Lung (tissue), 16 donors: ENCODE data around the gene FMO3. TPM values are rescaled to one million over a fixed set of nuclear protein-coding genes. Genes with fewer than 3 reads are reported as not detected.

Experiments
- ATAC-seq: fragments of 200-7000 bp; cut with Tn5 transposase; one replicate; pipeline ENCODE4 v1.9.1; 2020; ENCODE audit warnings: moderate number of reproducible peaks; ENCODE audit not compliant: insufficient read depth, low FRiP score
- DNase-seq, 3 donors: peaks; one replicate each; pipeline ENCODE4 v3.0.0-alpha.2; 2013 to 2017
- H3K27ac ChIP-seq, 2 donors: one replicate each; pipeline ENCODE4 v1.5.1; 2013; ENCODE audit warnings: mild to moderate bottlenecking in 2 of 2, moderate library complexity in 2 of 2, control low read depth in 1 of 2, inconsistent platforms in 1 of 2, low read depth in 1 of 2, low read length in 1 of 2
- H3K27me3 ChIP-seq, 3 donors: one replicate each; pipeline ENCODE4 v1.5.1; 2013; ENCODE audit warnings: low read length in 2 of 3; ENCODE audit not compliant: control insufficient read depth in 3 of 3, insufficient read depth in 3 of 3
- H3K36me3 ChIP-seq, 4 donors: one replicate each; pipeline ENCODE4 v1.5.1; 2013; ENCODE audit warnings: low read length in 4 of 4, mild to moderate bottlenecking in 1 of 4, moderate library complexity in 1 of 4; ENCODE audit not compliant: control insufficient read depth in 4 of 4, insufficient read depth in 4 of 4
- H3K4me1 ChIP-seq, 5 donors: one replicate each; pipeline ENCODE4 v1.5.1; 2013; ENCODE audit warnings: low read length in 5 of 5, mild to moderate bottlenecking in 2 of 5, moderate library complexity in 1 of 5; ENCODE audit not compliant: control insufficient read depth in 5 of 5, insufficient read depth in 5 of 5
- H3K4me3 ChIP-seq: one replicate; pipeline ENCODE4 v1.5.1; 2013; ENCODE audit warnings: mild to moderate bottlenecking, control low read depth, moderate library complexity
- H3K9ac ChIP-seq, 2 donors: one replicate each; pipeline ENCODE4 v1.5.1; 2013; ENCODE audit warnings: low read length in 2 of 2, control low read depth in 1 of 2; ENCODE audit not compliant: insufficient read depth in 1 of 2
- H3K9me3 ChIP-seq, 4 donors: one replicate each; pipeline ENCODE4 v1.5.1; 2013; ENCODE audit warnings: low read length in 3 of 4, mild to moderate bottlenecking in 1 of 4, moderate library complexity in 1 of 4; ENCODE audit not compliant: control insufficient read depth in 4 of 4, insufficient read depth in 3 of 4
- WGBS, 2 donors: extraction: QIAGEN DNeasy Blood & Tissue Kit; methylation state at CpG; one replicate each; pipeline ENCODE4 v1.1.7; 2013; 5-methylcytosine and 5-hydroxymethylcytosine counted together
- long read RNA-seq, 5 donors: transcript quantifications; one replicate each; lab custom pipeline, GENCODE V29; 2026
- polyA plus RNA-seq, 2 donors: library from polyadenylated mRNA; stranded (reverse); fragments of 200-250 nt; gene quantifications; one replicate each; pipeline ENCODE4 v1.2.1, GENCODE V29; 2013
- total RNA-seq, 2 donors: library from RNA; depleted of rRNA in 1 of 2; stranded (reverse); fragments of >200 nt in 1 of 2; gene quantifications; one replicate each; pipeline ENCODE4 v1.2.1, GENCODE V29; 2014 to 2021
- TF ChIP-seq, protein P1 (sequence below): IDR thresholded peaks from 2 replicates; pipeline ENCODE4 v1.5.1; 2012; ENCODE audit warnings: mild to moderate bottlenecking; ENCODE audit errors: control extremely low read depth, extremely low read depth
- donor health status: control.
- donor health status: control.
- donor health status: Bipolar disorder and iron deficiency.
- donor health status: healthy.
- donor health status: DM: yes; HTN: yes; CAD: no.

FMO3 gene
- 1 to 10 TPM; 5.0 to 9.0 TPM for total RNA-seq
- 1 to 10 TPM; 2.0 to 6.7 TPM for polyA plus RNA-seq
- long read RNA-seq, donor 1: 0 reads
- long read RNA-seq, donor 2: 0 reads
- long read RNA-seq, donor 3: 0 reads
- long read RNA-seq, donor 4: 0 reads
- long read RNA-seq, donor 5: 0 reads

DNA sequence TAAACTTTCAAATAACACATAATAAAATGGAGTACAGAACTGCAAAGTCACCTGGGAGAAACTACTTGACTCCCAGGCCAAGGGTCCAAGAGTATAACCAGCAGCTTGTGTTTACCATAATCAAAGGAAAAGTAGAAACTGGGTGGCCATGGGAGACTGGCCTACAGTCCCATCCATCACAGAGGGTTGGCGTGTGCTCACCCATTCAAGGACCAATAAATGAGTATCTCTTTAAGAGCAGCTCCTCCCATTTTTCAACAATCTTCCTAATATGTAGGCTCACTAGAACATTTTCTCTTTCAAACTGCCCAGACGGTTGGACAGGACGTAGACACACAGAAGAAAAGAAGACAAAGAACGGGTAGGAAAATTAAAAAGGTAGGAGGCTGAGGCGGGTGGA is at the start of gene FMO3:
FMO3 (plus strand) TSS at position 302 of the 400 bp plus-strand sequence. CDS start 1,754 bp downstream, outside the sequence.
- Histone ChIP-seq H3K27ac (no peak within 1 kb of the TSS), H3K27me3 (no peaks in the 10 kb centered on the region), H3K4me1 (peaks cover 0 to 6% (median 0%) of the 10 kb centered on the region in 5 donors), H3K9ac (no peak within 1 kb of the TSS), H3K4me3 (no peak within 1 kb of the TSS), H3K36me3 (no peaks in the 10 kb centered on the region), H3K9me3 (no peaks in the 10 kb centered on the region)
- DNase-seq: no peak
- WGBS, 2 donors: 79 to 88% methylated on average over 5 of the region's 5 CpGs
- no peak for ATAC-seq
- TF ChIP-seq, protein P1, sequence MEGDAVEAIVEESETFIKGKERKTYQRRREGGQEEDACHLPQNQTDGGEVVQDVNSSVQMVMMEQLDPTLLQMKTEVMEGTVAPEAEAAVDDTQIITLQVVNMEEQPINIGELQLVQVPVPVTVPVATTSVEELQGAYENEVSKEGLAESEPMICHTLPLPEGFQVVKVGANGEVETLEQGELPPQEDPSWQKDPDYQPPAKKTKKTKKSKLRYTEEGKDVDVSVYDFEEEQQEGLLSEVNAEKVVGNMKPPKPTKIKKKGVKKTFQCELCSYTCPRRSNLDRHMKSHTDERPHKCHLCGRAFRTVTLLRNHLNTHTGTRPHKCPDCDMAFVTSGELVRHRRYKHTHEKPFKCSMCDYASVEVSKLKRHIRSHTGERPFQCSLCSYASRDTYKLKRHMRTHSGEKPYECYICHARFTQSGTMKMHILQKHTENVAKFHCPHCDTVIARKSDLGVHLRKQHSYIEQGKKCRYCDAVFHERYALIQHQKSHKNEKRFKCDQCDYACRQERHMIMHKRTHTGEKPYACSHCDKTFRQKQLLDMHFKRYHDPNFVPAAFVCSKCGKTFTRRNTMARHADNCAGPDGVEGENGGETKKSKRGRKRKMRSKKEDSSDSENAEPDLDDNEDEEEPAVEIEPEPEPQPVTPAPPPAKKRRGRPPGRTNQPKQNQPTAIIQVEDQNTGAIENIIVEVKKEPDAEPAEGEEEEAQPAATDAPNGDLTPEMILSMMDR: no peak

GRCh38 chr1:171048014-171048413 is 42.7 kb upstream of the FMO3 start:
- ATAC-seq: no peak
- TF ChIP-seq, protein P1: no peak
- Histone ChIP-seq H3K27ac (no peak overlapping the region), H3K27me3 (no peaks in the 10 kb centered on the region), H3K9ac (no peak overlapping the region), H3K4me3 (no peak overlapping the region), H3K4me1 (no peaks in the 10 kb centered on the region), H3K36me3 (no peaks in the 10 kb centered on the region), H3K9me3 (peaks cover 0 to 4% (median 2%) of the 10 kb centered on the region in 4 donors)
- 77 to 86% methylated on average over 2 of the region's 2 CpGs for WGBS, 2 donors
- DNase-seq: no peak

DNA sequence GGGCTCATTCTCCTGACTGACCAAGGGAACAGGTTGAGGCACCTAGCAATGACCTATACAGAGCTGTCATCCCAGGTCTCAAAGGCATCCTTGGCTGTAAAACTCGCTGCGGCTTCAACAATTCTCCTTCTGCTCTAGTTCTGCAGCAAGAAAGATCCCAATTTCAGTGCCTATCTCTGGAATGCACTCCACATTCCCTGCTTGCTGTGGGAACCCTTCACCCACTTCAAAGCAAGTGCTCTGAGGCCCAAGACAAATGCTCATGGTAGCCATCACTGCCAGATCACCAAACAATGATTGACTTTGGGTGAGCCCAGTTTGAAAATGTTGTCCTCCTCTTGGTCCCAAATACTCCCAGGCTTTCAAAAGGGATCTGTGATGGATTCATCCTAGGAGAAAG is 37.7 kb upstream of the FMO3 start:
- WGBS, 2 donors: 74 to 86% methylated on average over 2 of the region's 2 CpGs
- Histone ChIP-seq H3K27me3 (no peaks in the 10 kb centered on the region), H3K27ac (no peak overlapping the region), H3K4me1 (no peaks in the 10 kb centered on the region), H3K36me3 (no peaks in the 10 kb centered on the region), H3K9me3 (peaks cover 0 to 1% (median 0%) of the 10 kb centered on the region in 4 donors), H3K4me3 (no peak overlapping the region), H3K9ac (no peak overlapping the region)
- ATAC-seq: no peak
- peak in 1 of 3 donors; percentile 14 for DNase-seq
- TF ChIP-seq, protein P1: no peak

DNA sequence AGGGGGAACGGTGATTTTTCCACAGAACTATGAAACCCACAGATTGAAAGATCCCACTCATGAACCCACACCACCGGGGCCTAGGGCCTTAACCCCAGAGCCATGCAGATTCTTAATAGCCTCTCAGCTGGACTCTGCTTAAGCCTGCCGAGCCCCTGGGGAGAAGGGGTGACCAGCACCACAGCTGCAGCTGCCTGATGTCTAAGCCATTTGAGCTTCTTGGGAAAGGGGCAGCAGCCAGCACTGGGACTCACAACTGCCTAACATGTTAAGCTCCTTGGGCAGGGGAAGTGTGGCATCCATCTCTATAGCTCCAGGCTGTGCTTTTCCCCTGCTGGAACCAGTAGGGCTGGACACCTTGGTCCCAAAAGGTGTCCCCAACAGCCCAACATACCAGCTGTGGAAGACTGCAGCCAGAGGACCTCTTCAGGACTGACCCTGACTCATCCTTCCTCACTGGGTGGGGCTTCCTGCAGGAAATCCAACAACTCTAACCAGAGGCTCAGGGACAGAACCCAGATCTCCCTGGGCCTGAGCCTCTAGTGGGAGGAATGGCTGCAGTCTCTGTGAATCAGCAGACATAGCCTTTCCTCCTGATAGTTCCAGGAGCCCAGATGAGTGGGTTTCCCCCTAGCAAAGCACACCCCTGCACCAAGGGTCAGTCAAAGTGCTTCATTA is 34.6 kb upstream of the FMO3 start:
- no peaks in the 10 kb centered on the region for H3K9me3 ChIP-seq
- TF ChIP-seq, protein P1: no peak
- no peak overlapping the region for H3K9ac ChIP-seq
- no peak for ATAC-seq
- H3K27me3 ChIP-seq: no peaks in the 10 kb centered on the region
- no peaks in the 10 kb centered on the region for H3K4me1 ChIP-seq
- no peaks in the 10 kb centered on the region for H3K36me3 ChIP-seq
- no peak overlapping the region for H3K27ac ChIP-seq
- 92 to 93% methylated on average over 3 of the region's 3 CpGs for WGBS, 2 donors
- no peak for DNase-seq
- no peak overlapping the region for H3K4me3 ChIP-seq
